Measurements from ENCODE around the gene CLEC1B.
"Not testable (repeated sequence)": the region's sequence is repeated elsewhere in the genome, so short reads cannot be mapped to it uniquely, and the experiment has no call there.

The CLEC1B gene

DNA sequence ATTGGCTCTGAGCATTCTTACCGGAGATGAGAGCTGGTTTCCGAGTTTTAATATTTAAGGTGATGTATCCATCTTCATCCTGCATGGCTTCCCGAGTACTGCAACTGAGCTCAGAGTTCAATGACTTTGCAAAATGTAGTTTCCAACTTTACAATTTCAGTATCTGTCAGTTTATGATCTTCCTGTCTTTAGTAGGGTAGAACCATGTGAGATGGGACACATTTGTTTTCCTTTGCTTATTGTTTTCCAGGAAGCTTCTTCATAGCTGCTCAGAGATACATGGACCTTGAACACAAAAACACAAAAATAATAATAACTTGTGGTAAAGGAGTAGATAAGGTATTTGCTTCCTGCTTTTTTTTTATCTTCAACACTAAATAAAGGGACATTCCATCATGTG, at the start of gene CLEC1B:
Gene CLEC1B (minus strand): TSS at position 106 of the 400 bp plus-strand sequence. CDS start 21 bp downstream, at position 85.
- no peak for DNase-seq (ENCODE audit: low read depth)

DNA sequence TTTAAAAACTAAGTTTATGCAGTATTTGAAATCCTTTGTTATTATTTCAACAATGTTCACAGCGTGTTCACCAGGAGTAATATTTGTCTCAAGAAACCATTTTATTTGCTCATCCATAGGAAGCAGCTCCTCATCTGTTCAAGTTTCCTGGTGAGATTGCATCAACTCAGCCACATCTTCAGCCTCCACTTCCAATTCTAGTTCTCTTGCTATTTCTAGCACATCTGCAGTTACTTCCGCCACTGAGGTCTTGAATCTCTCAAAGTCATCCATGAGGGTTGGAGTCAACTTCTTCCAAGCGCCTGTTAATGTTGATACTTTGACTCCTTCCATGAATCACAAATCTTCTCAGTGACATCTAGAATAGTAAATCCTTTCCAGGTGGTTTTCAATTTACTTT, 49.6 kb upstream of the CLEC1B start:
- no peak for DNase-seq (ENCODE audit: low read depth)

DNA sequence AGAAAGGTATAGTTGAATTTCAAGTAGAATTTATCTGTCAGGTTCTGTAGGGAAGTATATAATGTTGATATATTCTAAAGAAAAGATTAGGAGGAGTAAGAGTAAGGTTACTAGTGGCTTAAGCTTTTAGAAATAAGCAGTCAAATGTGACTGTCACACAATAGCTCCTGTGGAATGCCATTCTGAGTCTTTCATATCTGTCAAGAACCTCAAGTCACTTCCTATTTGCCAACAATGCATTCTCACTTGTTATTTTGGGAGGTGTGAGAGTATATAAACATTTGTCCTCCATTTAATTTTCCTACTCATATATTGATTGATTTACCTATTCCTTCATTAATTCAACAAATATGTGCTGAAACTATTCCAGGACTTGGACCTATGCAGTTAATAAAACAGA, 43.2 kb upstream of the CLEC1B start:
- DNase-seq (ENCODE audit: low read depth) = no peak

DNA sequence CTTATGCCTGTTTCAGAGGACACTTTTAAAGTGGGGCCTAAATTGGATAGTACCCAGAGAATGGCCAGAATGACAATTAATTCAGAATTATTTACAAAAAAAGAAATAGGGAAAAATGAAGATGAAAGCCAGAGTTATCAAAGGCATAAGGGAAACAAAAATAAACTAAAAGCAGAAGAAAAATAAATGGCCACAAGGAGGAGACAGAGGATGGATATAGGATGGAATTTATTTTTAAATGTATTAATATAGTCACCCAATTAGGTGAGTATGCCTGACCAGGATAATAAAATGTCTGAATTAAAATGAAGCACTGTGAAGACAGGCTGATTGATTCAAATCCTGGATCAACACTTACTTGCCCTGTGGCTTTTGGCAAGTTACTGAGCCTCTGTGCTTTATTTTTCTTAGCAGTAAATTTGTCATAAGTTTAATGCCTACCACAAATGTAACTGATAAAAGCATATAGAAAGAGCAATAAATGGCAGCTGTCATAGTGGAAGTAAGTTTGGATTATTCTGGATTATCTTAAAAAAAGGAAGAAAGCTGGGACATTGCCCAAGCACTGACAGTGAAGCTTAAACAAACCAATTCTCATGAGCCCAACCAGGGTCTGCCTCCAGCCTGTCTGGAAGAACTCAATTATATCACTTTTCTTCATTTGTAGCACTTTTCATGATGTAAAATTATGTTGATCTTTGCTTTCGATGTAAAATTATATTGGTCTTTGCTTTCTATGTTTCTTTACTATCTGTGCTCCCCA, 35.0 kb upstream of the CLEC1B start:
- no peak for DNase-seq (ENCODE audit: low read depth)

DNA sequence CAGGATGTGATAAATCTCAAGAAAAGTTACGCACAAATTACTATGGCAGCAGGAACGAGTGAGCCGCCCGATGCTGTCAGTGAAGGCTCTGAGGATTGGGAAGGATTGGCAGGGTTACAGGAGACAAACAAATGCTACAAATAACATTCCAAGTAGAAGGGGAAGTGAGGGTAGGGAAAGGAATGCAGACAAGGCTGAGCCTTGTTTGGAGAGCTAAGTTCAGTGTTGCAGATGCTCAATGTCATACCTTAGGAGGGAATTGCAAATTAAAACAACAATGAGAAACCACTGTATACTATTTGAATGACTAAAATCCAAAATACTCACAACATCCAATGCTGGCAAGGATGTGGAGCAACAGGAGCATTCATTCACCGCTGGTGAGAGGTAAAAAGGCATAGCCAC, 32.9 kb upstream of the CLEC1B start:
- DNase-seq (ENCODE audit: low read depth) = no peak

DNA sequence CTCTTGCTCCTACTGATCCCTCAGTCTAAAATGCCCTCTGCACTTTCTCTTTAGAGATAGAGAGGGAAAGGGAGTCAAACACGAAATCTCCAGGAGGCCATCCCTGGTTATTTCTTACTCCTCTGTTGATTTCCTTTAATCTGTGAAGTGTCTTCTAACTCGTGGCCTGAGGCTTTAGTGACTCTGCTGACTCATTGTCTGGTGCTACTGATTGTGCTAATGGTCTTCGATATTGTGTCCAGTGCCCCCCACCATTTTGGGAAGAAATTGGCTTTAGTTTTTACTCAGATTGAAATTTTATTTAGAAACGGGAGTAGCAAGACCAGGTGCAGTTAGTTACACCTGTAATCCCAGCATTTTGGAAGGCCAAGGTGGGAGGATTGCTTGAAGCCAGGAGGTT, 32.4 kb upstream of the CLEC1B start:
- no peak for DNase-seq (ENCODE audit: low read depth)

DNA sequence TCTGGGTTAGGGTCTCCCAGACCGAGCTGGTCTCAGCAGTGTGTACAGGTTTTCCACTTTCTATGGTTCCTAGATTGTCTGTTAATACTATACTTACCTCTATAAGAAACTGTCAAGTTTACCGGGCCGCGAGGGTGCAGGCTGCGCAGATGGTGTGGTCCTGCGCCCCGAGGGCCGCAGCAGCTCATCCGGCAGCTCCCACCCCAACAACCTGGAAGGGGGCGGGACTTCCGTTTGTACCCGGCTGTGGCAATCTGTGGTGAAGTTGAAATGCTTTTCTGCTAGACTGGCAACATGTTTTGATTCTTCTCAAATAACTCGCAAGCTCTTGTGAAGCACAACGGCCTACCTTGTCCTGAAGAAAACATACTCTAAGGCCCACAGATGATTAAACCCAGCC, 31.5 kb upstream of the CLEC1B start, which contains the start of gene CLEC9A:
Gene CLEC9A (plus strand): TSS at position 237 of the 400 bp plus-strand sequence. CDS start 22,006 bp downstream, outside the sequence.
- no peak for DNase-seq (ENCODE audit: low read depth)

DNA sequence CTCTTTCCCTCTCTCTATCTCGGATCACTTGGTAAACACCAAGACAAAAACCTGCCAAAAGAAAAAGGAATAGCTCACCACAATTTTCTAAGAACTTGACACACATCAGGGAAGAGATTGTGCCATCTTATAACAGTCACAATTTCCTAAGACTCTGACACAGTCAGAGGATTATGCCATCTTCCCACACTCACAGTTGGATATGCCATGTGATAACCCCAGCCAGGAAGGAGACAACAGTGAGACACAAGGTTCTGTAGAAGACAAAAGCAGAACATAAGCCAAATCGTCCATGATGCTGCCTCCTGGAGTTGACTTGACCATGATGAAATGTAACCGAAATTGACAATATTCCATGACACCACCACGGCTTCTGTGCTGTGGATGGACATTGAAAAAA, 28.8 kb upstream of the CLEC1B start:
- DNase-seq (ENCODE audit: low read depth) = no peak

DNA sequence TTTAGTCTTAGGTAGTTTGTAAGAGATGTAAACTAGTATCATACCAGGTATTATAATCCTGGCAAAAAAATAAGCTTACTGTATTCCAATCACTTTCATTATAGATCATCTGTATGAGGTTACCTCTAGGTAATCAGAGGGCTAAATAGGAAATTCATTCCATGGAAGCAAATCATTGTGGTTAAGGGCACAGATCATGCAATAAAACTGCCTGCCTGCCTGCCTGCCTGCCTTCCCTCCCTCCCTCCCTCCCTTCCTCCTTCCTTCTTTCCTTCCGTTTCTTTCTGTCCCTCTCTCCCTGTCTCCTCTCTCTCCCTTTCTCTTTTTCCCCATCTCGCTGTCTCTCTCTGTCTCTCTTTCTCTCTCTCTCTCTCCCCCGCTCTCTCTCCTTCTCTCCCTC, 28.4 kb upstream of the CLEC1B start:
- no peak for DNase-seq (ENCODE audit: low read depth)

DNA sequence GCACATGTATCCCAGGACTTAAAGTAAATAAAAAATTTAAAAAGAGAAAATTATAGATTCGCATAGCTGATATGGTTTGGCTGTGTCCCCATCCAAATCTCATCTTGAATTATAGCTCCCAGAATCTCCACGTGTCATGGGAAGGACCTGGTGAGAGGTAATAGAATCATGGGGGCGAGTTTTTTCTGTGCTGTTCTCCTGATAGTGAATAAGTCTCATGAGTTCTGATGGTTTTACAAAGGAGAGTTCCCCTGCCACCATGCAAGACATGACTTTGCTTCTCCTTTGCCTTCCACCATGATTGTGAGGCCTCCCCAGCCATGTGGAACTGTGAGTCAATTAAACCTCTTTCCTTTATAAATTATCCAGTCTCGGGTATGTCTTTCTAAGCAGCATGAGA, 27.7 kb upstream of the CLEC1B start:
- not testable (repeated sequence) for DNase-seq (ENCODE audit: low read depth)

DNA sequence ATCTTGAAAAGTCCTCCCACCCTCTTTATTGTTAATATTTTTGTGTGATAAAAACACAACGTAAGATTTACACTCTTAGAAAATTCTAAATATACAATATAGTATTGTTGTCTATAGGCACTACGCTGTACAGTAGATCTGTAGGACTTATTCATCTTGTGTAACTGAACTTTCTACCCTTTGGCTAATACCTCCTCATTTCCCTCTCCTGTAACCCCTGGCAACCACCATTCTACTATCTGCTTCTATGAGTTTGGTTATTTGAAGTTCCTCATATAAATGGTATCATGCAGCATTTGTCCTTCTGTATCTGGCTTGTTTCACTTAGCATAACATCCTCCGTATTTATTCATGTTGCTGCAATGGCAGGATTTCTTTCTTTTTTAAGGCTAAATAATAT, 26.3 kb upstream of the CLEC1B start:
- no peak for DNase-seq (ENCODE audit: low read depth)

DNA sequence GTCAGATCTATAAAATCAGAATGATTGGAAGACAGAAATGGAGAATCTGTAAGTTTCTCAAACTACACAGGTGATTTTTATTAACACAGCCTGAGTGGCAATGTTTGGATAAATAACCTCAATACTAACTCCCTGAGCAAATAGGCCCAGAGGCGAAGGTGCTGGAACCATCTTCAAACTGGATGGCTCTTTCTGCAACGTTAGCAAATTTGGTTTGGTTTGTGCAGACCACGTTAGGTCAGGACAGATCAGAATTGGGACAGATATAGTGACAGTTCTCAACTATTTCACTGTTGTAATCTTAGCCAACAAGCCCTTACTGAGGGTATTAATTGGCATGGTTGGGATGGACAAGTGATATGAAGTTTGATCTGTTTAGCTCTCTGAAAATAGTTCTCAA, 22.4 kb upstream of the CLEC1B start:
- no peak for DNase-seq (ENCODE audit: low read depth)

DNA sequence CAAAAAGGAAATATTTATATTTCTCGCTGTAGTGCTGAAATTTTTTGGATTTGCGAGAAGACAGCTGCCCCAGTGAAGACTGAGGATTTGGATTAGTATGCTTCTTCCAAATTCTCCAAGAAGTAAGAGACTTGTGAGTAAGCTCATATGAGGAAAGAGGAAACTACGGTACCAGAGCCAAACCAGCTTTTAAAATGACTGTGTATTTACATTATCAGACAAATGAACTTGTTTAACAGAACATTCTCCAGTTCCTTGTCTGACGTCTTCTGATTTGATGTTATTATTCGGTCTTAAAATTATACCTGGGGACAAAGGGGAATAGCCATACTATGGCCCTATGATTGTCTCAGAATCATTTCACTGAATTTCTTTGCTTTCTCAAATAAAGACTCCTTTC, 19.5 kb upstream of the CLEC1B start:
- no peak for DNase-seq (ENCODE audit: low read depth)

DNA sequence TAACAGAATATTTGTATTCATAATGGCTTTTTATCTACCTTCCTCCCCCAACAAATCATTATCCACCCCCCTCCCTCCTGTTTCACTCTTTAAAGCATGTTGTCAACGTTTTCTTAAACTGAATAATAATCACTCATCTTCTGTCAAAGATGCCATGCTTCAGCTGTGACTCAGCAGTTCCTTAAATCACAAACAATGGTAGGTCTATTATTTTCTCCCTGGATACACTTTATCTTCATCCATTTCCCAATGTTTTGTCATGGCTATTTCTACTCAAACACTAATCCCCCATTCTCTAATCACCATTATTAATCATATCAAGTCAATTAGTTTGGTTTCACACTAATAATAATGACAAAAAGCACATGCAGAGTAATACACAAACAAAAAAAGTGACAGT, 18.0 kb upstream of the CLEC1B start:
- DNase-seq (ENCODE audit: low read depth) = no peak

DNA sequence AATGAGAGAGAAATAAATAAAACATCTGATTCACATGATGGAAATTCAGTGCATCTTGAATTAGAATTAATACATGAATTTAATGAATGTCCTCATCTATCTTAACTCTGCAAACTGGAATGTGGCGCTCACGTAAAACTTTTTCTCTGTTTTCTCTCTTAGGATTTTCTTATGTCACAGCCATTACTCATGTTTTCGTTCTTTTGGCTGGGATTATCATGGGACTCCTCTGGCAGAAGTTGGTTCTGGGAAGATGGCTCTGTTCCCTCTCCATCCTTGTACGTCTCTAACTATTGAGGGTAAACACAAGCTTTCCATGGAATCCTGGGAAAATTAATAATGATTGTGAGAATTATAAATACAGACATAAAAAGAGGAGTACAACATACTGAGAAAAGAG, 16.5 kb upstream of the CLEC1B start:
- DNase-seq (ENCODE audit: low read depth) = no peak

DNA sequence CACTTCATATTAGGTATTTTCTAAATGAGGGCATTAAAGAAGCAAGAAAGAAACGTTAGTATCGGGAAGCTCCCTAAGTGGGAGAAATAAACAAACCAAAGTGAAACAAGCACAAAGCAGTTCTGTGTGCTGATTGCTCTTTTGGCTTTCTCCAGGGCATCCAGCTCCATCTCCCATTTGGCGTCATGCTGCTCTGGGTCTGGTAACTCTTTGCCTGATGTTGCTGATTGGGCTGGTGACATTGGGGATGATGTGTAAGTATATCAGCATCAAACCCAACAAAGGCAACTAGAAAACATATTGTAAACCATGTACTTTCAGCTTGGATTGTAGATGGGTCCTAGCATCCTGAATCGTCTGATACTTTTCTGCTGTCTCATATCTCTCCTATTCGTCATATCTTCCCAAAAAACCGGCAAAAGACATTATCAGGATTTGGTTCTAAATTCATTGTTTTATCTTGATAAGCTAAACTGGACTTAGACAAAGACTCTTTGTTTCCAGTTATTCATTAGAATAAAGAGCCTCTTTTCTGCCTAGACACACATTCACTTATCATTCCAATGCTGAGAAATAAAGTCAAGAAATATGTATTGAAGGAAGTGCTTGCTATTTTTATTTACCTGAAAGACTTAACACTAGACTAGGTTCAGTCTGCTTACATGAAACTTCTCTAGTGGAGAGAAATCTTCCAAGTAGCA, 13.9 kb upstream of the CLEC1B start:
- DNase-seq (ENCODE audit: low read depth) = no peak

DNA sequence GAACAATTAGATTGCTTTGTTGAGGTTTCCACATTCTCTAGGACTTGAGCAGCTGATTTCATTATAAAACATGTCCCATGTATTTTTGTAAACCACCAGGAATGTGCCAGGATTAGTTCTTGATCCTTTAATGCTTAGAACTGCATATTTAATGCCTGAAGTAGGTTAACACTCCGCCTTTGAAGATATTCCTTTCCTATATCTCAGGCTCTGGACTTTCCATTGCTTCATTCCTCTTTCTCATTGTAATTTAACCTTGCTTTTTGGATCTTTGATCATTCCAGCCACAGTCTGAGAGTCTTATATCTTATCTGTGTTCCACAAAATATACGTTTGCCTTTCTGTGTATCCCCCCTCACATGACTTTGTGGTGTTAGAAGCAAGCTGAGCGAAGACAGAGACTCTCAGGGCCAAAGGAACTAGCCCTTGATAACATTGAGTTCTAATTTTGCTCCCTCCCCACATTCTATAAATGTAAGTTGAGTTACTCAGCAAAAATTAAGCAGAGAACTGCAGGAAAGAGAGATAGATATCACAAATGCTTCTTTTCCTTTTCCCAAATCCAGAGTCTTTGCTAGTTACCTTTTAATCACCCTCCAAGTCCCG, 2.4 kb upstream of the CLEC1B start:
- DNase-seq (ENCODE audit: low read depth) = no peak

DNA sequence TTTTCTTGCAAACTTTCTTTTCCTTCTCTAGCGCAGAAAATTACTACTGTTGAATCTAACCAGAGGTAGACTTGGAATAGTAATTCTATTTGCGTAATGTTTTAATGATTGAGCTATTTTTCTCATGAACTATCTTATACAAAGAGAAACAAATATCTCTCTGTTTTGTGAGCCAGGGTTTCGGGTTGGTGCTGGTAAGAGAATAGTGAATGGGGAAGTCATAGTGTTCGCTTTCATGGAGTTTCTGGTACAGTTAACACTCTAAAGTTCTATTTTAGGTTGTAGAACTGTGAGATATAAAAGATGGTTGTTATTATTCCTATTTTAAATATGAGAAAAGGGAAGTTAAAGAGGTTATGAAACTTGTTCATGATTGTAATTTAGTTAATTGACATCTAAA, 6.6 kb downstream of the CLEC1B start:
- no peak for DNase-seq (ENCODE audit: low read depth)

DNA sequence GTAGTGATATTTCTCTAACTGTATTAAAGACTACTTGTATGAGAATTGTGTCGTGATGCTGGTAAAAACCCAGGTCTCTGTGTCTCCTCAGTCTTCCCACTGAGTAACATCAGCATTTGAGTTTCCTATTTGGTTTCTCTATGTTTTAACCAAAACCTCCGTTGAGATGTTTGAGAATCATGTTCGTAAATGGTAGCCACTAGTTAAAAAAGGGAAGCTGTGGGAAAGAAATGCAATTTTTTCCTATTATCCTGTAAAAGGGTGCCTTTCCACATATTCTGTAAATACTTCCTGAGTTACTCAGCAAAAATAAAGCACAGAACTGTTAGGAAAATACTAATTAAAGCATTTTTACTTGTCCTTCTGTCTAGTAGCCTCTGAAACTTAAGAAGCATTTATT, 7.0 kb downstream of the CLEC1B start:
- DNase-seq (ENCODE audit: low read depth) = no peak

DNA sequence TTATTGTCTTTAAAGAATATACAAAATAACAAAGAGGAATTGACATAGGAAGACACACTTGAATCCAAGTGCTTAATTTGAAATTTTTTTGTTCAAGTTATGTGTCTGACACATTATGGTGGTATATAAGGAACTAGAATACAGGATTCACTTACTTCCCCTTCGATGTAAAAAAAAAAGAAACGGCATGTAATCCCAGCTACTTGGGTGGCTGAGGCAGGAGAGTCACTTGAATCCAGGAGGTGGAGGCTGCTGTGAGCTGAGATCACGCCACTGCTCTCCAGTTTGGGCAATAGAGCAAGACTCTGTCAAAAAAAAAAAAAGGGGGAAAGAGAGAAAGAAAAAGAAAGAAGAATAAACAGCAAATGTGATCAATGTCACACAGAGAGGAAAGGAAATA, 18.8 kb downstream of the CLEC1B start:
- DNase-seq (ENCODE audit: low read depth) = no peak

DNA sequence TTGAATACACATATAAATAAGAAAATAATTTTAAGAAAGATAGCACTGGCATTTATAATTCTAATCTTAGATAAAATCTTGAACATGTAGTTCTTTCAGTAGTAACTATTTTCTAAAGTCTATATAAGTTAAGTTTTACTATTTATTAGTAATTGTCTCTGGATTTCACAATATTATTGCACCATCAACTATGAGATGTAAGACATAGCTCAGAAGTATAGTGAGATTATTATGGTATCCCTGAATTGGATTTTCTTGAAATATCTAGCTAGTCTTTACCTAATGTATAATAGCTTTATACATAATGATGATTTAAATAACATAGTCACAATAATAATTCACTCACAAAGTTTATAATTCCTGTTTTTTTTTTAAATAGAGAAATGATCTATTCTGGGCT, 21.0 kb downstream of the CLEC1B start:
- no peak for DNase-seq (ENCODE audit: low read depth)

DNA sequence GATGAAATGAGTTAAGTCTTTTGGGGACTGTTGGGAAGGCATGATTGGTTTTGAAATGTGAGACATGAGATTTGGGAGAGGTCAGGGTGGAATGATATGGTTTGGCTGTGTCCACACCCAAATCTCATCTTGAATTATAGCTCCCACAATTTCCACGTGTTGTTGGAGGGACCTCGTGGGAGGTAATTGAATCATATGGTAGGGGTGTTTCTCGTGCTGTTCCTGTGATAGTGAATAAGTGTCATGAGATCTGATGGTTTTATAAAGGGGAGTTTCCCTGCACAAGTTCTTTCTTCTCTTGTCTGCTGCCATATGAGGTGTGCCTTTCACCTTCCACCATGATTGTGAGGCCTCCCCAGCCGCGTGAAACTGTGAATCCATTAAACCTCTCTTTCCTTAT, 22.3 kb downstream of the CLEC1B start:
- not testable (repeated sequence) for DNase-seq (ENCODE audit: low read depth)

DNA sequence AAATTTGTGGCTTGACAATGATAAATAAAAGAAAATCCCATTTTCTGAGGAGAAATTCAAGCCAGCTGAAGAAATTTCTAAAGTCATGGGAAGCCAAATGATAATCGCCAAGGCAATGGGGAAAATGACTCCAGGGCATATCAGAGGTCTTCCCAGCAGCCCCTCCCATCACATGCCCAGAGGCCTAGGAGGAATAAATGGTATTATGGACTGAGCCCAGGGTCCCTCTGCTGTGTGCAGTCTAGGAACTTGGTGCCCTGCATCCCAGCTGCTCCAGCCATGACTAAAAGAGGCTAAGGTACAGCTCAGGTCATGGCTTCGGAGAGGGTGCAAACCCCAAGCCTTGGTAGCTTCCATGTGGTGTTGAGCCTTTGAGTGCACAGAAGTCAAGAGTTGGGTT, 23.3 kb downstream of the CLEC1B start:
- no peak for DNase-seq (ENCODE audit: low read depth)
